HL-60 (cell line): Measurements from ENCODE around the gene SP8.

Experiments used
- SPI1 ChIP-seq: IDR thresholded peaks from 2 replicates; pipeline ENCODE4 v1.6.1; 2012; ENCODE audit warnings: low read depth, mild to moderate bottlenecking, borderline replicate concordance
- TF ChIP-seq, protein P1 (sequence below): IDR thresholded peaks from one replicate; pipeline ENCODE4 v1.5.1; 2011; ENCODE audit warnings: low read length, control low read depth, inconsistent platforms; ENCODE audit not compliant: insufficient read depth

GRCh38 chr7:20745702-20746101 is 41.0 kb downstream of the SP8 start:
- TF ChIP-seq, protein P1, sequence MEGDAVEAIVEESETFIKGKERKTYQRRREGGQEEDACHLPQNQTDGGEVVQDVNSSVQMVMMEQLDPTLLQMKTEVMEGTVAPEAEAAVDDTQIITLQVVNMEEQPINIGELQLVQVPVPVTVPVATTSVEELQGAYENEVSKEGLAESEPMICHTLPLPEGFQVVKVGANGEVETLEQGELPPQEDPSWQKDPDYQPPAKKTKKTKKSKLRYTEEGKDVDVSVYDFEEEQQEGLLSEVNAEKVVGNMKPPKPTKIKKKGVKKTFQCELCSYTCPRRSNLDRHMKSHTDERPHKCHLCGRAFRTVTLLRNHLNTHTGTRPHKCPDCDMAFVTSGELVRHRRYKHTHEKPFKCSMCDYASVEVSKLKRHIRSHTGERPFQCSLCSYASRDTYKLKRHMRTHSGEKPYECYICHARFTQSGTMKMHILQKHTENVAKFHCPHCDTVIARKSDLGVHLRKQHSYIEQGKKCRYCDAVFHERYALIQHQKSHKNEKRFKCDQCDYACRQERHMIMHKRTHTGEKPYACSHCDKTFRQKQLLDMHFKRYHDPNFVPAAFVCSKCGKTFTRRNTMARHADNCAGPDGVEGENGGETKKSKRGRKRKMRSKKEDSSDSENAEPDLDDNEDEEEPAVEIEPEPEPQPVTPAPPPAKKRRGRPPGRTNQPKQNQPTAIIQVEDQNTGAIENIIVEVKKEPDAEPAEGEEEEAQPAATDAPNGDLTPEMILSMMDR: no peak
- no peak for TF ChIP-seq SPI1
